ENCODE measurements around the gene PDC. TPM values are rescaled to one million over a fixed set of nuclear protein-coding genes. Genes with fewer than 3 reads are reported as not detected.

PDC gene
- total RNA-seq, 1 donor from 2014 or later: not detected

- H3K4me3 ChIP-seq (ENCODE audit: low read depth, low read length): no peak overlapping the region
- TF ChIP-seq CTCF (conservative IDR thresholded peaks at IDR 0.05; ENCODE audit: low read depth, low read length): no peak
- no peak for DNase-seq (ENCODE audit: low read depth)
Observed at GRCh38 chr1:186454981-186455380, 5.9 kb downstream of the PDC start.

DNA sequence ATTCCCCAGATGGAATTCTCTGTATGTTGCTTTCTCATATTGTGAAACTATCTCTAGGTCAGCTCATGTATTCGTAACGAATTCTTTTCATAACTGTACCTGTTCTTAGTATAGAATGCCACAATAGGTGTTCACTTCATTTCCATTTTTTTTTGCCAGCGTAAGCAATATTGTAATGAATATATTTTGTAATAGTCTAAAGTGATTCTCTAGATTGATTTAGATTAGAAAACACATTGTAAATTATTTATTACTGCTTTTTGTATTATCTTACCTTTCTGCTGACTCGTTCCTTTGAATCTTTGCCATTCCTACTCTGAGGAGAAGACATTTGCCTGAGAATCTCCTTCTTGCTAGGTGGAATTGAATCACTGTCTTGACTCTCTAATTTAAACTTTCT is 14.8 kb downstream of the PDC start:
- no peak overlapping the region for H3K4me3 ChIP-seq (ENCODE audit: low read depth, low read length)
- TF ChIP-seq CTCF (conservative IDR thresholded peaks at IDR 0.05; ENCODE audit: low read depth, low read length): no peak
- no peak for DNase-seq (ENCODE audit: low read depth)

GRCh38 chr1:186443638-186444037 is 17.3 kb downstream of the PDC start:
- no peak for TF ChIP-seq CTCF (conservative IDR thresholded peaks at IDR 0.05; ENCODE audit: low read depth, low read length)
- no peak for DNase-seq (ENCODE audit: low read depth)
- H3K4me3 ChIP-seq (ENCODE audit: low read depth, low read length): no peak overlapping the region

DNA sequence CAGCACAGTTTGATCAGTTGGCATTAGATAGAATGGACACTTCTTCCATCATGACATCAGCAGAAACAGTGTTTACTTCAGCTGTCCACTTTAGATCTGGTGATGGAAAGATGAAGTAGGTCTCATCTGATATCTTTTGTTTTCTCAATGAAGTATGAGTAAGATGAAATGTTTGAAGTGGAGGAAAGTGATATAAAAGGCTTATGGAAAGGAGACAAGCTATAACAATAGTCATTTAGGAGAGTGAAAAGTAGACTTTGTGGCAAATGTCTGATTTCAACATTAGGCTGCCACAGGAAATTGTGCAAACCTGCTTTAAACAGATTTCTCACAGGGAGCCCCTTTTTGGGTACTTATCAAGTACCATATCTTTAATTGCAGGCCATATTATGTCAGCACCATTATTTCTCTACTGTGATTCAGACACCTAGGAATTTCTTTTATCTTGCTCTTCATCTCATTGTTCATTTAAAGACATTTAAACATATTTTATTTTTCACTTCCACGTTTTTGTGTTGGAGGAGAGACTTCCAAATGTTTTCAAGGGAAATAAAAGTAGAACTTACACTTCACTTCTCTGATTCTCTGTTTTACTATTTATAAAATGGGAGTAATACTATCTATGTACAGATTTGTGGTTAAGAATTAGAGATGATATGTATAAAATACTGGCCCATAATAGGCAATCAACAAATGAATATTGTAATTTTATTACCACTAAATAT is 18.1 kb downstream of the PDC start:
- DNase-seq (ENCODE audit: low read depth): no peak
- no peak overlapping the region for H3K4me3 ChIP-seq (ENCODE audit: low read depth, low read length)
- TF ChIP-seq CTCF (conservative IDR thresholded peaks at IDR 0.05; ENCODE audit: low read depth, low read length): no peak

GRCh38 chr1:186440584-186440983 is 20.3 kb downstream of the PDC start:
- TF ChIP-seq CTCF (conservative IDR thresholded peaks at IDR 0.05; ENCODE audit: low read depth, low read length): no peak
- H3K4me3 ChIP-seq (ENCODE audit: low read depth, low read length): no peak overlapping the region
- peak; percentile 33 for DNase-seq (ENCODE audit: low read depth)

DNA sequence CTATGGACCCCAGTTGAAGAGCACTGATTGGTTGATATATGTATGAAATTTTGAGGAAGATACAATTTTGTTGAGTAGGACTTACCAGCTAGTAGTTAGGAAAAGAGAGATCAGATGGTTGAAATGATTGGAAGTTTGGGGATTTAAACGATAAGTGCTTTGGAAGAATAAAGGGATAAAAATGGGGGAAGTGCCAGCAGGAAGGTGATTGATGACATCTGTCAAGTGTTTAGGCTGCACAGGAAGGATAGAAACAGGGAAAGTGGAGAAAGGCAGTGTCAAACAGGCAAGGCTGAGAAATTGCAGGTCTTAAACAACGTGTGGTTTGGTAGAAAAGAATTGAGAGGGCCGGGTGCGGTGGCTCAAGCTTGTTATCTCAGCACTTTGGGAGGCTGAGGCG is 22.3 kb downstream of the PDC start:
- no peak for DNase-seq (ENCODE audit: low read depth)
- no peak overlapping the region for H3K4me3 ChIP-seq (ENCODE audit: low read depth, low read length)
- no peak for TF ChIP-seq CTCF (conservative IDR thresholded peaks at IDR 0.05; ENCODE audit: low read depth, low read length)

DNA sequence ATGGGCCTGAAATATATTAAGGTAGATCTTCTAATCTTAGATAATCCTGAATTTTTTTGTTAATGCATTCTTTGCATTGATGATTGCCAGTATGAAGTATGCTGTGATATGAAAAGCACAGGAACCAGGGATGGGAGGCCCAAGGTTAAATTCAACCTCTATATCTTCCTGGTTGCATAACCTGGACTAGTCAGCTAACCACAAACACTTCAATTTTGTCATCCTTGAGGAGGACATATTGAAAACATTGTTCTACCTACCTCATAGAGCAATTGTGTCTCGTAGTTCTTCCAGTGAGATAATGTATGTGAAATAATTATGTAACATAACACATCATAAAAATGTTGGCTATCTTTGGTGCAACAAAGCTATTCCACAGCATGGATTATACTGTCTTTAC is 25.6 kb downstream of the PDC start:
- no peak overlapping the region for H3K4me3 ChIP-seq (ENCODE audit: low read depth, low read length)
- TF ChIP-seq CTCF (conservative IDR thresholded peaks at IDR 0.05; ENCODE audit: low read depth, low read length): no peak
- DNase-seq (ENCODE audit: low read depth): no peak
